Fibroblast of skin of right biceps (primary cell): Measurements from ENCODE around the gene CTSH.
"Not testable (repeated sequence)": the region's sequence is repeated elsewhere in the genome, so short reads cannot be mapped to it uniquely, and the experiment has no call there.

Source experiments
- DNase-seq: peaks from one replicate; pipeline ENCODE4 v3.0.0-alpha.2; 2013

CTSH gene

DNA sequence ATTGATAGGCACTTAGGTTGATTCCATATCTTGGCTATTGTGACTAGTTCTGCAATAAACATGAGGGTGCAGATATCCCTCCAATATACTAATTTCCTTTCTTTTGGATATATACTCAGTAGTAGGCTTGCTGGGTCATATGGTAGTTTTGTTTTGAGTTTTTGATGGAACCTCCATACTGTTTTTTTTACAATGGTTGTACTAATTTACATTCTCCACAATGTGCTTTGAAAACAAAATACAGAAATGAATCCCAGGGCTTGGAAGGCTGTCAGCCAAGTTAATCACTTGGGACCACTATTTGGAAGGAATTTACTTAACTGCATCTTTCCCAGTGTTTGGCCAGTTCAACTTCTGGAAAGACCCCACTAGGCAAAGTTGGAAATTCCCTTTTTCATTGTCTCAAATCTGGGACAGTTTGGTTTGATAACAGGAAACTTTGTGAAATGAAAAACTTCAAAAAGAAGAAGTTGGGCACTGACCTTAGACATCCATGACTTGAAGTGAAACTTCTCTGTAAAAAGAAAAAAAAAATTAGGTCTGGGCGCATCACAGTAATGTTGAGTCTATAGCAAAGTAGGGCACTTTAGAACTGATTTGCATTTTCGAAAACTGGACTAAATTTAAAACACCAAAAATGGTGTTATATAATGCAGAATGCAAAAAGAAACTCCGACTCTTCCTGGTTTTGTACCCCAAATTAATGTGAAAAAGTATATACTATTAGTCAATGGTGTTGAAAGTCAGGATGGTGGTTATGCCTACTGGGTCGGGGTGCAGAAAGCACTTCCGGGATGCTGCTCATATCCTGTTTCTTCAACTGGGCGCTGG, 6.0 kb downstream of the CTSH start:
- DNase-seq = no peak

DNA sequence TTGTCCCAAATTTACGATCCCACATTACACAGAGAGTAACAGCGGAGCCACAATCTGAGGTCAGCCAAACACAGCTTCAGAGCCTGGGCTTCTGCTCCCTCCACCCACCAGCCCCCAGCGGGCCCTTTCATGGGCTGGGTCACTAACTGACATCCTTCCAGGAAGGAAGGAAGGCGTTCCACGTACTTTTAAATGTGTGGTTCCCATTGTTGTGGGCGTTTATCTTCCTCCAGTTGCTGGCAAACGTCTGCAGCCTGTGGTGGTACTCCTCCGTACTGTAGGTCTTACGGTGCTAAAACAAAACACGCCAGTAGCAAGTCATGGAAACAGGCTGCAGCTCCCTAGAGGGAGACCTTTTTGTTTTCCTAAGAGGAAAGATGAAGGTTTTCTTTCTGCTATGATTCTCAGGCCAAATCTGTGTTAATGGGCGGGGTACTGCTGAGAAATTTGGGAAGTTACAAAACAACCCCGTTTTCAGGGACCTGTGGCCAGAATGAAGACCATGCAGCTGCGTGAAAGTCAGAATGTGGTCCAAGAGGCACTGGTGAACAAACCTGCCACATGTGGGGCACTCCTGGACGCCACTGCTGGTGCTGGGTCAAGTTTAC, 7.6 kb downstream of the CTSH start:
- DNase-seq = no peak

- no peak for DNase-seq
These were observed 10.2 kb downstream of the CTSH start for GRCh38 chr15:78934655-78935023.

DNA sequence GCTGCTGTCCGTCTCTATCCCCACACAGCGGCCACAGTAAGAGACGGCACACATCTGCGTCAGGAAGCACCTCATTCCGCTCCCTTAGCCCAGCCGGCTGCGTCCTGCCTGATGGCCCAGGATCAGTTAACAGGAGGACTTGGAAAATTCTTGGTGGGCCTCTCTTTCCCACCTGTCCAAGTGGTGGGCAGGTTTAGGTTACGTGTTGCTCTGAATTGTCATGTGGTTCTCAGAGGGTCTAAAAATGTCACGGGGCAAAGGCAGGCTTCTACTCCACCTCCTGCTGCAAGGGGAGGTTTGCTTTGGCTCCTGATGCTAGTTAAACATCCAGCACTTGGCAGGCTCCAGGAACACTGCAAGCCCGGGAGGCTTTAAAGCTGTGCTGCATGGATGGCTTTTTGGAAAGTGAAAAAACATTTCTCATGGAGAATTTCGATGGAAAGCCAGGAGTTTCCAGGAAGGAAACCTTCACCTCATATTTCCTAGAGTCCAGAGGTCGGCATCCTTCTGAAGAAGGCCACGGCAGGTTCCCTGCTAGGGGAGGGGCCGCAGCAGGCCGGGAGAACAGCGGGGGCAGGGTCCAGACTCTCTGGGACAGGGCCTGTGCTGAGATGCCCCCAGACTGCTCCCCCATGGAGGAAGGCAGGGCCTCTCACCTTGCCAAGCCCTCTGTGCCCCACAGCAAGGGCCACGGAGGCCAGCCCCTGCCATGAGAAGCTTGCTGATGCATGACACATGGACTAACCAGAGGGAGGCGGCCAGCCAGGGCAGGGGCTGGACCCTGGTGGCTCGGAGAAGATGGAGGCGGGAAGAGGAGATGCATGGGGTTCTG, 10.8 kb downstream of the CTSH start:
- no peak for DNase-seq

DNA sequence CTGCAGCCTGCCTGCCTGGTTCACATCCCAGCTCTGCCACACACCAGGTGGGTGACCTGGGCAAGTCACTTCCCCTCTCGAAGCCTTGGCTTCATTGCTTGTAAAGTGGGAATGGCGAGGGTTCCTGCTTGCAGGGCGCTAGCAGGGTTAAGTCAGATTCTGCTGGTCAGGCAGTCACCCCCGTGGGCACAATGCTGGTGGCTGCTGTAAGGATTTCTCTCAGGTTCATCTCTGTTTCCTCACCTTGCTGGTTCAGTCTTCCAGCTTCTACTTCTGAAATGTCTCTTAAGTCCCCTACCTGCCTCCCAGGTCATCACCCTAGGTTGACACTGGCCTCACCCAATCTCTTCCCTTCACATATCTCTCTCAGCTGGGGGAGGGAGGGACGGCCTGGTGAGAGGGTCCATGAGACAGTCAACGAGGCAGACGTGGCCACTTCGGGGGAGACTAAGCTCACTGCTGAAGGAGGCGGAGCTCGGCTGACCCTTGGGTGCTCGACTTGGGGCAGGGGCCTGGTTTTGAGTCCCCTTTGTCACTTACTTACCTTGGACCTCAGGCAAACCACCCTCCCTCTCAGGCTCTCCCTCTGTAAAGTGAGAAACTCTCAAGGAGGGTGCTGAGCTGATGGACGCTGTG, 11.5 kb downstream of the CTSH start:
- no peak for DNase-seq

- DNase-seq = no peak
These were observed 12.5 kb downstream of the CTSH start for GRCh38 chr15:78932258-78932808.

DNA sequence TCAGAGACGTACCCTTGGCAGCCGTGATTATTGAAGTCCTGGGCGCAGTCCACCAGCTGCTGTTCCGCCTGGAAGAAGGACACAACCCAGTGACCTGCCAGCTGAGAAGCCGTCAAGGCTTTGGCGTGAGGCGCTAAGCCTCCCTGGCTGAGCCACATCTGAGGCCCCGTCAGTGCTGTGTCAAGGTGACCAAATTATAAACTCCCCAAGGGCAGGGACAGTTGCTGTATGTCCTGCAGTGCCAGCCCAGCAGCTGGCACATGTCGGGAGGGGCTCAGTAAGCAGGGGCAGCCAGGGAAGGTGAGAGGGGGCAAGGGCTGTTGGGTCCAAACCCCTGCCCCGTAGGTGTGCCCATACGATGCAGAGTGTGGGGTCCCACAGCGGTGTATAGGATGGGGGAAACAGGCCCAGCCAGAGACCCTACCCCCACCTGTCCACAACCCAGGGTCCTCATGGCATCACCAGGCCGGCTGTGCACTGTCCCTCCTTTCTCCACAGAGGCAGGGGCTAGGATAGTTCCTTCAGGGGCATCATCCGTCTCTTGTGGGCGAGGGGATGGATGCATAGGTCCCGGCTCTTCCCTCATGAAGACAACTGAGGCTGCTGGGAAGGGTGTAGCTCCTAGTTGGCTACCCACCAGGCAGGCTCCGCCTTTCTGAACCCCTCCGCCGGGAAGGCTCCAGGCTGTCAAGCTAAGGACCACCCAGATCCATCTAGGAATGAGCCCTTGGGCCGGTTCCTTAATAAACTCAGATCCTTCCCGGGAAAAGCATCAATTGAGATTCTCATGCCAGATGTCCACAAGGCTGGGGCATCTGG, 13.2 kb downstream of the CTSH start:
- DNase-seq = no peak

GRCh38 chr15:78930577-78931388, 14.1 kb downstream of the CTSH start:
- peak; percentile 92 for DNase-seq

GRCh38 chr15:78929536-78930264, 15.1 kb downstream of the CTSH start:
- DNase-seq = no peak

DNA sequence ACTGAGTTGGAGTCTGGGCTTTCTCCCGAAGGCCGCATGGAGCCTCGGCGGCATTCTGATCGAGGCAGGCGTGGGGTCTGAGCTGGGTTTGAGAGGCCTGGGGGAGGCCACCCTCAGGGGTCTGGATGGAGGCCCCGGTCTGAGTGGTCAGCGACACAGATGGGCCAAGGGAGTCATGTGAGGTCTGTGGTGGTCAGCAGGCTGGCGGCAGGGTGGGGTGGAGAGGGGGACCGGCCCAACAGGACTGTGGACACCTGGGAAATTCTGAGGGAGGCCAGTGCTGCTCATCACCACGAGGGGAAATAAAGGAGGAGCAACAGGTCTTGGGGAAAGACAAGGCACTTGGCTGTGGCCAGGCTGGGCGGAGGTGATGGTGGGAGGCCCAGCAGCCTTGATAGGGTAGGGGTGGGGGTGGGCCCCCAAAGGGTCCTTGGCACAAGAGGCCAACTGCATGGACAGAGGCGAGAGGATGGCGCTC, 16.2 kb downstream of the CTSH start:
- DNase-seq = no peak

DNA sequence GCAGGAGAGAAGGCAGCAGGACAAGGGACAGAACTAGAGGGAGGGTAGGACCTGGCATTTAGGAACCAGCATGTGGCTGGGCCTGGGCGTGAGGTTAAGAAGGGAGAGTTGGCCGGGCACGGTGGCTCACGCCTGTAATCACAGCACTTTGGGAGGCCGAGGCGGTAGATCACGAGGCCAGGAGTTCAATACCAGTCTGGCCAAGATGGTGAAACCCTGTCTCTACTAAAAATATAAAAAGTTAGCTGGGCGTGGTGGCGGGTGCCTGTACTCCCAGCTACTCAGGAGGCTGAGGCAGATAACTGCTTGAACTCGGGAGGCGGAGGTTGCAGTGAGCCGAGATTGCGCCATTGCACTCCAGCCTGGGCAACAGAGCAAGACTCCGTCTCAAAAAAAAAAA, 16.7 kb downstream of the CTSH start:
- not testable (repeated sequence) for DNase-seq

DNA sequence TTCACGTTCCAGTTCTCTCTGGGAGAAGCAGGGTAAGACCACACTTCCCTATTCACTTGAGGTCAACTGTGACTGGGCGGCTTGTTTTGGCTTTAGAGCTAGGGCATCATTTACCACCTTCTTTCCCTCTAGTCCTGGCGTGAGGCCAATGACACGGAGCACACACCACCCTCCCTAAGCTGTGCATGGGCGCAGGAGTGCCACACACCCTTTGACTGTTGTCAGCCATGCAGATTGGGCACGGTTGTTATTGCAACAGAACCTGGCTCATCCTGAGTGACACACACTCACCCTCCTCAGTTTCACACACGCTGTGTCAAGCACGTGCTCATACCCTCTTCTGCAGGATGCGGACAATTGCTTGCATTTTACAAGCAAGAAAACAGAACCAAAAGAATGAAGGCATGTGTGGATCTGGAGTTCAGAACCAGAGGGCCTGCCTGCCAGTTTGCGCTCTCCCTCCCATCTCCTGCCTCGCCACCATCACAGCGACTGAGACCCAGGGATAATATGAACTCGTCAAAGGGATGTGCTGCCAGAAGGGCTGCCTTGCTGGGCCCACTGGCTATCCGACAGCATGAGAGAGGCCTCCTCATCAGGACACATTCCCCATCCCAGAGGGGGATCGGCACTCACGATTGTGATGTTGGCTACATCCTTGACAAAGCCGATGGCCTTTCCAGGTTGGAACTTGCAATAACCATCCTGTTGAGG, 17.6 kb downstream of the CTSH start:
- DNase-seq = no peak

DNA sequence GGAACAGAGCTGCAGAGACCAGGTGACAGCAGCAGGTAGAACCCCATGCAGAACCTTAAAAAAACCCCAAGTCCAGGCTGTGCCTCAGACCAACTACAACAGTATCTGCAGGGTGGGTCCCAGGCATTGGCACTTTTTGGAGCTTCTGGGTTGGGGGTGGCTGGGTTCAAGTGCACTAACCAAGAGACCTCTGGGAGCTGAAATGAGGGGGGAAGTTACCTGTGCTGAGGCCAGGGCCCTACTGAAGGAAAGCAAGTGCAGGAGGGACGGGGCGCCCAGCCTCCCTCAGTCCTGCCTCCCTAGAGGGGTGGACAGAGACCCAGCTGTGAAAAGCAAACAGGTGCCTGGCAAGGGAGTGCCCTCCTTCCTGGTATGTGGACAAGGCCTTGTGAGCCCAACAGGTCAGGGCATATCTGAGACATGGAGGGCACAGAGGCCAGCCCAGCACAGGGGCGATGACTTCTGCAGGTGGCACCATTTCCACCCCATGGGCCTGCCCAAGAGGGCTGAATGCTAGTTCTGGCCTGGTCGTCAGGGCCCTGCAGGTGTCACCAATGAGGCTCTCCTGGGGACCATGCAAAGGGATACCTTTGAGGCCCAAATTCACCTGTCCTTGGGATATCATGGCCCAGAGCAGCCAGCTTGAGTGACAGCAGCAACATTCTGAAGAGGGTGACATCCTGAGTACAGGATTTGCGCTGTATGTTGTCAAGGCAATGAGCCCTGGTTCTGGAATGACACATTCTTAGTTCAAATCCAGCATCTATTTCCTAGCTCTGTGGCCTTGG, 18.7 kb downstream of the CTSH start:
- DNase-seq = no peak

DNA sequence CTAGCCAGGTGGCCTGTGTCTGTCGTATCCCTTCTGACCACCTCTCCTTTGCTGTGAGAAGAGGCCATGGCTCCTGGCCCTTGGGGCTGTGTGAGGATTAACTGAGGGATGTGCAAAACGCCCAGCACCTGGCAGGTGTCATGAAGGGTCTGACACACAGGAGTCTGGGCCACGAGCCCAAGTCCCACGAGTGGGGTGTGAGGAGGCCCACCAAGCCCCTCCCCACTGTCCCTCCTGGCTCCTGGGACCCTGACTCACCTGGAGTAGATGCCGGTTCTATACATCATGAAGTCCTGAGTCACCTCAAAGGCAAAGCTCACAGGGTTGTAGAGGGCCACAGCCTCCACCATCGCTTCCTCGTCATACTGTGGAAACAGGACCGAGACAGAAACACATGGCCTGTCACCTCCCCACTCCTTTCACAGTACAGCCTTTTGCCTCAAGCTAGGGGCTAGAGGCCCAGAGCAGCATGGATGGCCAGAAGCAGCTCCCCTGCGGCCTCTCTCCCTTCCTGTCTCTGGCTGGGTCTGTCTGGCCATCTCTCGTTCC, 19.7 kb downstream of the CTSH start:
- no peak for DNase-seq

- no peak for DNase-seq
These were observed 21.1 kb downstream of the CTSH start for GRCh38 chr15:78923480-78924360.

GRCh38 chr15:78923015-78923414, 21.8 kb downstream of the CTSH start:
- DNase-seq = no peak

DNA sequence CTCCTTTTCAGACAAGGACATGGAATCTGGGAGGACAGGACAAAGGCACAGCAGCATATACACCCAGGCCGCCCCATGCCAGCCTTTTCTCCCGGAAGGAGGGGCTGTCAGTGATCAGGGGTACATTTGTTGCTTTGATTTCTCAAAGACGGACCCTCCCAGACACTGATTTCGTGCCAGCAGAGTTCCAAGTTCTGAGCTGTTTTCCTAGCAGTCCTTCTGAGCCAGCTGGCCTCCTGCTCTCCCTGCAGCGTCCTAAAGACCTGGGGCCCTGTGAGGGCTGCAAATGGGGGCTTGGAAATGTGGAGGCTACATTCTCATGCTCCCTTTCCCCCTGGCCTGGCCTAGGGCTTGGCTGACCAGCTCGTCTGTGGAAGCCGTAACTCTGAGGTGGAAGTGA, 22.3 kb downstream of the CTSH start:
- no peak for DNase-seq
